PC-3 (cell line): ENCODE measurements around the gene RHOBTB3.

Source experiments
- CTCF ChIP-seq: fragments of 300-600 bp; sonication (generic); conservative IDR thresholded peaks from 2 replicates; pipeline ENCODE4 v1.5.1; 2017; ENCODE audit warnings: antibody characterized with exemption, low read depth, mild to moderate bottlenecking, low read length
- EZH2 ChIP-seq: fragments of 300-600 bp; sonication (generic); IDR thresholded peaks from one replicate; pipeline ENCODE4 v1.6.1; 2017; ENCODE audit warnings: antibody characterized with exemption, mild to moderate bottlenecking, low read length; ENCODE audit not compliant: unreplicated experiment

- no peak for TF ChIP-seq CTCF
- no peak for TF ChIP-seq EZH2
Measured at GRCh38 chr5:95838556-95838955, 107.4 kb downstream of the RHOBTB3 start.
